ENCODE measurements around the gene ZNF804B.

ZNF804B gene

DNA sequence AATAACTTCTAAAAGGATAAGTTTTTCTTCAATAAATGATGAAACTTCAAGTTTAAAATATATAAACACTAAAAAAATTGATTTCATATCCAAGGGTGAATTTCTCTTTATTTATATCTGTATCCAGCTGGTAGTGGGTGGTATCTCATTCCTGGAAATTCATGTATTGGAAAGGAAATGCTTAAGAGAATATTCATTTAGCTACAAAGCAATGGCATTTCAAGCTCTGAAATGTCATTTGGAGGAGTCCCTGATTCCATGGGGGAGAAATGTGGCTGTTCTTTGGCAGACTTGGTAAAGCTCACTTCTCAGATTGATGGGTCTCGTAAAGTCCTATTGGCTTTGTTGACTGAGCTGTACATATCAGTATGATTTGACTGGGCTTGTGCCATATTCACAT lies 192.3 kb downstream of the ZNF804B start:
- Histone ChIP-seq H3K9me3 (ENCODE audit: insufficient read depth, low read depth, low read length) (no peaks in the 10 kb centered on the region), H3K27me3 (ENCODE audit: insufficient read depth, low read length, poor library complexity, severe bottlenecking) (no peaks in the 10 kb centered on the region), H2AFZ (ENCODE audit: low read length) (no peak overlapping the region), H3K4me3 (ENCODE audit: low read length, poor library complexity, severe bottlenecking) (no peak overlapping the region), H4K20me1 (ENCODE audit: insufficient read depth, low read length, poor library complexity, severe bottlenecking) (no peaks in the 10 kb centered on the region), H3K9me2 (replicated peaks; ENCODE audit: low read depth, low read length) (no peaks in the 10 kb centered on the region), H3K9ac (ENCODE audit: low read depth, low read length, poor library complexity, severe bottlenecking) (no peak overlapping the region), H3F3A (ENCODE audit: low read depth) (no peaks in the 10 kb centered on the region), H3K4me2 (ENCODE audit: low read depth, low read length, poor library complexity, severe bottlenecking) (no peak overlapping the region), H3K4me1 (ENCODE audit: insufficient read depth, low read length, poor library complexity, severe bottlenecking) (no peaks in the 10 kb centered on the region), H3K36me3 (ENCODE audit: insufficient read depth, low read length) (no peaks in the 10 kb centered on the region), H3K79me2 (ENCODE audit: insufficient read depth, low read length) (no peaks in the 10 kb centered on the region)
- TF ChIP-seq EZH2phosphoT487 (IDR thresholded peaks at IDR 0.05; ENCODE audit: borderline replicate concordance), result no peak
- TF ChIP-seq, protein P1, sequence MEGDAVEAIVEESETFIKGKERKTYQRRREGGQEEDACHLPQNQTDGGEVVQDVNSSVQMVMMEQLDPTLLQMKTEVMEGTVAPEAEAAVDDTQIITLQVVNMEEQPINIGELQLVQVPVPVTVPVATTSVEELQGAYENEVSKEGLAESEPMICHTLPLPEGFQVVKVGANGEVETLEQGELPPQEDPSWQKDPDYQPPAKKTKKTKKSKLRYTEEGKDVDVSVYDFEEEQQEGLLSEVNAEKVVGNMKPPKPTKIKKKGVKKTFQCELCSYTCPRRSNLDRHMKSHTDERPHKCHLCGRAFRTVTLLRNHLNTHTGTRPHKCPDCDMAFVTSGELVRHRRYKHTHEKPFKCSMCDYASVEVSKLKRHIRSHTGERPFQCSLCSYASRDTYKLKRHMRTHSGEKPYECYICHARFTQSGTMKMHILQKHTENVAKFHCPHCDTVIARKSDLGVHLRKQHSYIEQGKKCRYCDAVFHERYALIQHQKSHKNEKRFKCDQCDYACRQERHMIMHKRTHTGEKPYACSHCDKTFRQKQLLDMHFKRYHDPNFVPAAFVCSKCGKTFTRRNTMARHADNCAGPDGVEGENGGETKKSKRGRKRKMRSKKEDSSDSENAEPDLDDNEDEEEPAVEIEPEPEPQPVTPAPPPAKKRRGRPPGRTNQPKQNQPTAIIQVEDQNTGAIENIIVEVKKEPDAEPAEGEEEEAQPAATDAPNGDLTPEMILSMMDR (conservative IDR thresholded peaks at IDR 0.05; ENCODE audit: low read length), result no peak

DNA sequence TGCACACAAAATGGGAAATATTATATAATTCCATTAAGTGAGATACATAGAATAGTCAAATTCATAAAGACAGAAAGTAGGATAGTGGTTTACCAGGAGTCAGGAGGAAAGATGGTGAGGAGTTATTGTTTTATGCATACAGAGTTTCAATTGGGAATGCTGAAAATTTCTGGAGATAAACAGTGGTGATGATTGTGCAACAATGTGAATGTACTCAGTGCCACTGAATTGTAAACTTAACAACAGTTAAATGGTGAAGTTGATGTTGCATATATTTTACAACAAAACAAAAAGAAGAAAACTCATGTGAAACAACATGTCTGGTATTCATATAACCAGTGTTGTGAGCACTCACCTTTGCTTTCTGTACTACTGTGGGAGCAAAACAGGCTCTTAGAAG lies 204.9 kb downstream of the ZNF804B start:
- Histone ChIP-seq H3K4me3 (ENCODE audit: low read length, poor library complexity, severe bottlenecking) (no peak overlapping the region), H3K79me2 (ENCODE audit: insufficient read depth, low read length) (no peaks in the 10 kb centered on the region), H3K4me1 (ENCODE audit: insufficient read depth, low read length, poor library complexity, severe bottlenecking) (no peaks in the 10 kb centered on the region), H3K9me2 (replicated peaks; ENCODE audit: low read depth, low read length) (no peaks in the 10 kb centered on the region), H3K36me3 (ENCODE audit: insufficient read depth, low read length) (no peaks in the 10 kb centered on the region), H4K20me1 (ENCODE audit: insufficient read depth, low read length, poor library complexity, severe bottlenecking) (no peaks in the 10 kb centered on the region), H3K27me3 (ENCODE audit: insufficient read depth, low read length, poor library complexity, severe bottlenecking) (no peaks in the 10 kb centered on the region), H2AFZ (ENCODE audit: low read length) (no peak overlapping the region), H3K4me2 (ENCODE audit: low read depth, low read length, poor library complexity, severe bottlenecking) (no peak overlapping the region), H3K9me3 (ENCODE audit: insufficient read depth, low read depth, low read length) (no peaks in the 10 kb centered on the region), H3F3A (ENCODE audit: low read depth) (no peaks in the 10 kb centered on the region), H3K9ac (ENCODE audit: low read depth, low read length, poor library complexity, severe bottlenecking) (no peak overlapping the region)
- TF ChIP-seq, protein P1 (conservative IDR thresholded peaks at IDR 0.05; ENCODE audit: low read length), result no peak
- no peak for TF ChIP-seq EZH2phosphoT487 (IDR thresholded peaks at IDR 0.05; ENCODE audit: borderline replicate concordance)

DNA sequence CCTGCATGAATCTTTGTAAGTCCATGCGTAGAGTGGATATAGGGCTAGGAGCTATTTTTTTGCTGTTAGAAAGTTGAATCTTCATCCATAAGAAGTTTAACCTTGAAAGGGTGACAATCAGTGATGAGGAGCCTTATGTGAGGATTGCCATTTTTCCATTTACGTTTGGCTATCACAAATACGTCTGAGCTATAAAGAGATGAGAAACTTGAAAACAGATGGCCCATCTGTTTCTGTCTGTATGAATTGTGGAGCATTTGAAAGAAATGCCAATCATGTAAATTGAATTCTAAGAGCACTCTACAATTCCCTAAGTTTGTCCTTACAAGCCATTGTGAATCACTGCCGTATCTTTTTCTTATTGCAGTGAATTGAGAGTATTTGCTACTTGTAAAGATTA lies 205.9 kb downstream of the ZNF804B start:
- no peaks in the 10 kb centered on the region for H3F3A ChIP-seq (ENCODE audit: low read depth)
- H4K20me1 ChIP-seq (ENCODE audit: insufficient read depth, low read length, poor library complexity, severe bottlenecking), result no peaks in the 10 kb centered on the region
- no peak overlapping the region for H3K4me2 ChIP-seq (ENCODE audit: low read depth, low read length, poor library complexity, severe bottlenecking)
- no peak overlapping the region for H3K9ac ChIP-seq (ENCODE audit: low read depth, low read length, poor library complexity, severe bottlenecking)
- H3K36me3 ChIP-seq (ENCODE audit: insufficient read depth, low read length), result no peaks in the 10 kb centered on the region
- no peaks in the 10 kb centered on the region for H3K9me2 ChIP-seq (replicated peaks; ENCODE audit: low read depth, low read length)
- no peaks in the 10 kb centered on the region for H3K9me3 ChIP-seq (ENCODE audit: insufficient read depth, low read depth, low read length)
- TF ChIP-seq, protein P1 (conservative IDR thresholded peaks at IDR 0.05; ENCODE audit: low read length), result no peak
- TF ChIP-seq EZH2phosphoT487 (IDR thresholded peaks at IDR 0.05; ENCODE audit: borderline replicate concordance), result no peak
- H3K4me1 ChIP-seq (ENCODE audit: insufficient read depth, low read length, poor library complexity, severe bottlenecking), result no peaks in the 10 kb centered on the region
- H3K27me3 ChIP-seq (ENCODE audit: insufficient read depth, low read length, poor library complexity, severe bottlenecking), result no peaks in the 10 kb centered on the region
- H2AFZ ChIP-seq (ENCODE audit: low read length), result no peak overlapping the region
- H3K4me3 ChIP-seq (ENCODE audit: low read length, poor library complexity, severe bottlenecking), result no peak overlapping the region
- H3K79me2 ChIP-seq (ENCODE audit: insufficient read depth, low read length), result no peaks in the 10 kb centered on the region

All from Loucy (cell line).